GM18499 (cell line): ENCODE results near the gene NLGN4X.

Experiments used
- ATAC-seq: cut with Tn5 transposase; IDR thresholded peaks from one replicate; pipeline ENCODE4 v1.9.1; 2021; ENCODE audit warnings: moderate number of reproducible peaks; ENCODE audit not compliant: insufficient read depth, unreplicated experiment

NLGN4X gene

GRCh38 chrX:6163721-6164120 lies 64.9 kb downstream of the NLGN4X start:
- ATAC-seq: no peak

DNA sequence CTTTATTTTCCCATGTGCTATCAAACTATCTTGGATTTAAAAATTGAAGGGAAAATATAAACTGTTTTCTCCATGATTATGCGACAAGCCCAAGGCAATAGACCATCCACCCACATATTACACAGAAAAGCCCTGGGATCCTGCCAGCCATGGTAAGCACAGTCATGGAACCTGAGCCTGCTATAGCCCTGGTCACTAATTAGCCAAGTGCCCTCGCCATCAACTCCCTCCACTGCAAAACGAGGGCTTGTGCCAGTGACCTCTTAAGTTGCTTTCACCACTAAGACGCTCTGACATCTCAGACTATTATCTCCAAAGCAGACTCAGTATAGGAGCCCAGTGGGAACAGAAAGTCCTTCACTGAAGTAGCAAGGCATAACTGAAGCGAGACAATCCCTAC lies 69.2 kb downstream of the NLGN4X start:
- no peak for ATAC-seq

GRCh38 chrX:6151971-6152370 lies 76.7 kb downstream of the NLGN4X start:
- ATAC-seq: no peak

DNA sequence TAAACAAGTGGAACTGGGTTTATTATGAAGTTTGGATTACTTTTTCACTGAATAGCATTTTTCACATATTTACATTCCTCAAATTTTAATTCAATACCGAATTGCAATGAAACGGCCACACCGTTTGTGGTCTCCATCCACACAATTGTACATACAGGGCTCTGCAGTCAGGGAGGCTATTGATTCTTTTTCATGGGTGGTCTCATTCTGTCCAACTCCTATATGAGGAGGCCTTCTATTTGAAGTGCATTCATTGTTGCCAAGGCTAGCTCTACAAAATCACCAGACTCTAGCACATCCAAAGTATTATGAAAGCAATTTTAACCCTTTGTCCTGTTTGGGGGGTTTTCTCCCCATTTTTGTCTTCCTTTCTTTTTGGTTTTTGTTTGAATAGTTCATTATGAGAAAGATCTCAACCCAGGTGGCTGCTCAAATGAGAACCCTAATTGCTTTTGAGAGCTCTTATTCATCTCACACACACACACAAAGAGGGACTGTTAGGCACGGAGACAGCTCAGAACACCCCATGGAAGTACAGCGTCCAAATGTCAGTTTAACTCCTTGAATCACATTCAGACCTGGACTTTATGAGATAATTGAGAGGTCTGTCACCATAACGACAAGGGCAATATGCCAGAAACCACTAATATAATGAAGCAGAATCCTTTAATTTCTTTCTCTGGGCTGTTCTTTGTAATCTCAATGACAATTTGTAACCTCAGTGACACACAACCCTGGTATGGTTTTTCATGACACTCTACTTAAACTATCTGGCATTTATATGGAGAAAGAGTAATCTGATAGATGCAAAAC lies 79.4 kb downstream of the NLGN4X start:
- ATAC-seq: no peak

GRCh38 chrX:6134255-6134654 lies 94.4 kb downstream of the NLGN4X start:
- no peak for ATAC-seq

DNA sequence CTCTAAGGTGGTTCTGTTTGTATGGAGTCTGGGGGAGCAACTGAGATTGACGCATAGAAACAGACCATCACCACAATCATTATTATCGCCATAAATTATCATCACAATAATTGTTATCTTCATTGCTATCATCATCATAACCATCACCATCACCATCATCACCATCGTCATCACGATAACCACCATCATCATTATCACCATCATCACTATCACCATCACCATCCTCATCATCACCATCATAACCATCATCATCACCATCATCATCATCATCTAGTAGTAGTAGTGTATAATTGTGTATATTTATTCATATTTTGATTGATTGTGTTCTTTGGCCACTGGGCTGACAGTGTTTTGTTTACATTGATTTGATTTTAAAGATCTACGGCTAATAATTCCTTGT lies 95.7 kb downstream of the NLGN4X start:
- ATAC-seq: no peak

GRCh38 chrX:6131287-6131686 lies 97.4 kb downstream of the NLGN4X start:
- ATAC-seq: no peak

GRCh38 chrX:6129195-6129594 lies 99.5 kb downstream of the NLGN4X start:
- ATAC-seq: no peak

DNA sequence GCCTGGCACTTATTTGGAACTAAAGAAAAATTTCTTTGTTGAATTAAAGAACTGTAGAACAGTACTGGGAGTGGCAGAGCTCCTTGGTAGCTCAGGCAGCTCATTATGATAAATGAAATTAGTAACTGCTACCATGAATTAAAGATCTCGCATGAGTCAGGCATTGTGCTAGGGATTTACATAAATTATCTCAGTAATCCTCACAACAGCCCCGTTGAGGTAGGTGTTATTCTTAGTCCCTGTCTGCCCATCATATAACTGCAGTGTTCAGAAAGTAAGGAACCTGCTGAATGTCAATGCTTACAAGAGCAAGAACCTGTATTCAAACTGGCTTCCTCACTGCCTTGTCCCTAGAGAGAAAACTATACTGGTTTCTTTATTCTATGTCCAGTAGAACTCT lies 108.3 kb downstream of the NLGN4X start:
- ATAC-seq: no peak

GRCh38 chrX:6095469-6095868 lies 133.2 kb downstream of the NLGN4X start:
- ATAC-seq: peak; percentile 70

GRCh38 chrX:6074532-6074931 lies 154.1 kb downstream of the NLGN4X start:
- no peak for ATAC-seq

DNA sequence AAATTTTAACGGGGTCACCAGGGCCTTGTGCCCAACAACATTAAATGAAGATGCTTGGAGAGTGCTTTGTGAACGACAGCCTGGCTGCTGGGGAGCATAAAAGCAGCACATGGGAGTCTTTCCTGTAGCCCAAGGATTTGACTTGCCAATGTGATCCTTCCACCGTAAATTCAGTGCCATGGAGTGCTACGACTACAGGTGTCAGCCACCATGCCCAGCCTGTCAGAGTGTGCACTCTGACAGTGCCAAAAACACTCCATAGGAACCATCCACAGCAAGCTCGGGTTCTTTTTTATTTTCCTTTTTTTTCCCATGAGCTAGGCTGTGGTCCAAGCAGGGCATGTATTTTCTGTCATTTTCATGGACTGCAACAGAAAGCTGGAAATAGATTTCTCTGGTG lies 156.9 kb downstream of the NLGN4X start:
- ATAC-seq: no peak

GRCh38 chrX:6067600-6067999 lies 161.1 kb downstream of the NLGN4X start:
- ATAC-seq: no peak

DNA sequence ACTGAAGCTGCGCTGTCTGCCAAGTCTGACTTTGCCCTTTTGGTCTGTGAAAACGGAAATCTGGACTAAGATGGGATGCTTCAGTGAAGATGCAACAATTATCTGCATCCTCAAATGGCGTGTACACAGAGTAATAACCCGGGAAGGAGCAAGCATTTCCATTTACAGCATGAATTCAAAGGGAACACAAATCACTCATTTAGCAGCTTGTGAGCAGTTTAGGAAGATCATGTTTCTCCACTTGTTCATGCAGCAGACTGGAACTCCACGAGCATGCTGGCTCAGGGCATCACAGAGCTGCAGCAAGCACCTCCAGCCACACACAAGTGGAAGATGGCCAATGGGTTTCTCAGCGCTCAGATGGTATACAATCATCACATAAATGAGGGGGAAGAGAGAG lies 175.5 kb downstream of the NLGN4X start:
- no peak for ATAC-seq

GRCh38 chrX:6052111-6052745 lies 176.4 kb downstream of the NLGN4X start:
- no peak for ATAC-seq

DNA sequence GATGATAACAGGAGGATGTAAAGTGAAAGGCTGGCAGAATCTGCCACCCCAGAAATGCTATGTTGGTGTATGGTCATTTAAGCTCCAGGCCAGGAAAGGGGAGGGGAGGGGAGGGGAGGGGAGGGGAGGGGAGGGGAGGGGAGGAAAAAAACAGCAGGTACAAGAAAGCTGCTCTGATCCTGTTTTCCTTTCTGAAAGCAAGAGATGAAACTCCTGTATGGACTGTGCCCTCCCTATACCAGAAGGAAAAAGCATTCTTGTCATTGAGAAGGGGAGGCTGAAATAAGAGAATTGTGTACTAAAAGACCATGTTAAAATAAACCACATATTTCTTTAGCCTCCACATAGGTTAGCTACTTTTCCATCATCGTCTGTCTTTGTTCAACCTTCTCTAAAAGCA lies 179.5 kb downstream of the NLGN4X start:
- ATAC-seq: no peak

DNA sequence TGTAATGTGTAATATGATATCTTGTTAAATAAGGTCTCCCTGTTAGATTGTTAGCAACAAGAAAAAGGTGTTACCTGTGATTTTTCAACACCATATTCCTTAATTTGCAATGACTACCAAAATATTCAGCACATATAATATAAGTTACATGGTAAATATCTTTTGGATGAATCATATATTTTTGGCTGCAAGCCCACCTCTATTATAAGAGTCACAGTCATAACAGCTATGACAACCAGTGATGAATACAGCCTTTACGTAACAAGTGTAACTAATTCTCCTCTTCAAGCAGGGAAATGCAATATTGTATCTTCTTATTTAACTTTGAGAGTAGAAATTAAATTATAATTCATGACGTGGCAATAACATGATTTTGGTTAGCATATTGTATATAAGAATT lies 187.0 kb downstream of the NLGN4X start:
- ATAC-seq: no peak

DNA sequence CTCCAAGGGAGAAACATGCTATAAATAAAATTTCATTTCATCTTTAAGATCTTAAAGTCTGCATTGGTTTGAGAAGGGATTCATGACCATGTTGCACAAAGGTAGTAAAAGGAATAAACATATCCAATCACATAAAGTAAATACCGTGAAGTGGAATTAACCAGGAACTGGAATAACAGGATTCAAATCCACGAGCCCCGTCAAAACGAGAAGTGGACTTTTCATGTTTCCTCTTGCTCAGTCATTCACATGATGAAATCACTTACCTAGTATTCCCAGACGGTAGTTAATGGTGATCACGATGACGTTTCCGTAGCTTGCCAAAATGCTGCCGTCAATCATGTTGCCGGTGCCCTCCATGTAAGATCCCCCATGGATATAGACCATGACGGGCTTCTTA lies 199.7 kb downstream of the NLGN4X start:
- ATAC-seq: no peak

DNA sequence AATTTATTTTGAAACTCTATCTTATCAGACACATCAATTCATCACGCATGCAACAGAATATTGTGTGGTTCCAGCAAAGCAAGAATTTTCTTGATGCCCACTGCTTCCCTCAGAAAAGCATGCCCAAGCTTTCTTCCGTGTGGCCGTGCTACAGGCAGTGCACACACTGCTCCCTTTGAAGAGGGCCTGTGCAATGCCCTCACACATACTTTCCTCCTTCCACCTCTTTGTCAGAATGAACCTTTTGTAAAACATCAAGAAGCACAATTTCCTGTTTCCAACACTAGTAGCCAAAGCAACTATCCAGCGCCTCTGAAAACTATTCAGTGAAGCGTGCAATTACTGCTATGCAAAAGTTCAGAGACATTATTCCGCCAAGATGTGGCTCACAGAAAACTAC lies 201.7 kb downstream of the NLGN4X start:
- ATAC-seq: no peak

GRCh38 chrX:6026429-6026828 lies 202.2 kb downstream of the NLGN4X start:
- no peak for ATAC-seq

DNA sequence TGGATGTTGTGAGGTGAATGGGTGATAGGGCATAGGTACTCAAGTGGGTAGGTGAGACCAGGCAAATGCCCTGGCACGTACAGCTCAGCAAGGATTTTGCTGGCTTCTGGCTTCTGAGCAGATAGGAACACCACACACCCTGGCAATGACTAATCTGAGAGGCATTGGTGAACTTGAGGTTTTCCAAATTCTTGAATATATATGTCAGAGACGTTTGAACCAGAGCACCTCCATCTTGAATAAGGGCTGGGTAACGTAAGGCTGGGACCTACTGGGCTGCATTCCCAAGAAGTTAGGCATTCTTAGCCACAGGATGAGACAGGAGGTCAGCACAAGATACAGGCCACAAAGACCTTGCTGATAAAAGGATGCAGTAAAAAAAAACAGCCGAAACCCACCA lies 204.5 kb downstream of the NLGN4X start:
- ATAC-seq: no peak
